ENCODE results near the gene LSS. TPM values are rescaled to one million over a fixed set of nuclear protein-coding genes. Genes with fewer than 3 reads are reported as not detected.
A peak's percentile ranks its signal among the peaks of the same experiment; 100 is the strongest.

LSS gene
- 10 to 100 TPM in 2 of 6 donors, 1 to 10 TPM in 4; 6.4 to 10.5 (median 8.9) TPM for polyA plus RNA-seq (ENCODE audit: low read depth in 6 of 6)

DNA sequence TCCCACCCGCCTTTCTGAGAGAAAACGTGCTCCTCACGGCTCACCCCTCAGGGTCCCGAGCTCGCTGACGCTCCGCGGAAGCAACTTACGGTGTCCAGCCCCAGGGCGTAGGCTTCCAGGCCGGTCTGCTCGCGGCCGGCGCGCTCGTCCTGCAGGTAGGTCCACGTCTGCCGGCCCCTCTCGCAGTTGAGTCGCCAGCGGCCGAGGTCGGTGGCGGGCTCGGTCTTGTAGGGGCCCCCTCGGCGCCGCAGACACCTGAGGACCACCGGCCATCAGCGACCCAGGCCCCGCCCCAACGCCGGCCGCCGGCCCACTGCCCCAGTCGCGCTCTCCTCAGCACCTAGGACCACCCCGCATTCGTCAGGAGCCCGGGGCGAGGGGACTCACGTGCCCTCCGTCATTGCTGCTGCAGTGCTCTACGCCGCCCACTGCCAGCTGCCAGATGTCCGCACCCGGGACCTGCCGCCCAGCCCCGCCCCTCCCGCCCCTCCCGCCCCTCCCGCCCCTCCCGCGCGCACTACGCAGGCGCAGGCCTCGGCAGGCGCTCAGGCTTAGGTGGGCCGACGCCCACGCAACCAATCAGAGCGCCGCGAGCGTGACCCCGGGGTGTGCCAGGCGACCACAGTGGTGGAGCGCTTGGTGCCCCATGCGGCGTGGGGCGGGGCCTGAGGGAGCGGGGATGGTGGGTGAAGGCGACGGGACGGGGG, at the start of gene LSS:
TSS of gene LSS (minus strand) at position 430 of the 707 bp plus-strand sequence. CDS start at position 401, 29 bp downstream.
- Mint-ChIP-seq H3K4me3 (peak within 1 kb of the TSS; percentile 82 to 99 (median 96)), H3K4me1 (peaks cover 28 to 50% (median 38%) of the 10 kb centered on the region in 3 donors), H3K27ac (peak within 1 kb of the TSS; percentile 84 to 99 (median 93)), H3K9me3 (no peaks in the 10 kb centered on the region), H3K36me3 (no peaks in the 10 kb centered on the region), H3K27me3 (no peaks in the 10 kb centered on the region)
- DNase-seq, result peak; percentile 99
- peak; percentile 93 to 95 for ATAC-seq (ENCODE audit: low read depth in 2 of 2)

DNA sequence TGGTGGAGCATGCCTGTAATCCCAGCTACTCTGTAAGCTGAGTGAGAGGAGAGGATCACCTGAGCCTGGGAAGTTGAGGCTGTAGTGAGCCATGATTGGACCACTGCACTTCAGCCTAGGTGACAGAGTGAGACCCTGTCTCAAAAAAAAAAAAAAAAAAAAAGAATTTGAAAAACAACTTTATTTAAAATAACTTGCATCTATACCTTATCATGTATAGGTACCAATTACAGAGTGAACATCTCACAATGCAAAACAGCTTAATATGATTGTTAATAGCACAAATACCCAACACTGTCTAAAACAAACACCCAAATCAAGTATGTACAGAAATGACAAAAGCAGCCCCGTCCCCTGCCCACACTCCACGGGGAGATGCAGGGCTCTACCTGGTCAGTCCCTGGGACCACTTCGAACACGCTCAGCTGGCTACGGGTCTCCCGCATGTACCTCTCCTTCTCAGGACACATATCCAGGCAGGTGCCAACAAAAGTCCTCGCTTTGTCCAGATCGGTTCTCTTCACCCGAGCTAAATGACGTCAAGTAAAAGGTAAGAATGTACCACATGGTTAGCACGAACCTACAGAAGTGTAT, 46.3 kb upstream of the LSS start:
- Mint-ChIP-seq H3K36me3 (peaks cover 8 to 25% of the 10 kb centered on the region in 2 donors), H3K4me1 (peaks cover 5 to 8% (median 7%) of the 10 kb centered on the region in 3 donors), H3K27me3 (no peaks in the 10 kb centered on the region), H3K27ac (no peak overlapping the region), H3K9me3 (no peaks in the 10 kb centered on the region), H3K4me3 (no peak overlapping the region)
- no peak for ATAC-seq (ENCODE audit: low read depth in 2 of 2)
- DNase-seq, result no peak

DNA sequence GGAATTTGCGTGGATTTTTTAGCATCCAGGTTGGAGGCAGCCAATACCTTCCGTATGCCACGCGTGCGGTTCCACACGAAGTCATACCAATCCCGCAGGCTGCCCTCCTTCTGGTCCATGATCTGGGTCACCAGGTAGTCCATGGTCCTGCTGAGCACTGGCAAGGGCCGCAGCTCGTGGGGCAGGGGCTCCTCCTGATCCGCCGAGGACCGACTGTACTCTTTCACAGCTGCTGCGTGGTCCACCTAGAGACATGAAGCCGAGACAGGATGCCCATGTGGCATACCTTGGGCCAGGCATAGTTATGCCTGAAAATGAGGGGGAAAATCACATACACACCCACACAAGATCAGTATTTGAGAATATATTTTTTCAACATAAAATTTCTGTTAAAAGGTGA, 44.8 kb upstream of the LSS start:
- no peak for DNase-seq
- Mint-ChIP-seq H3K27ac (no peak overlapping the region), H3K4me3 (no peak overlapping the region), H3K9me3 (no peaks in the 10 kb centered on the region), H3K4me1 (peaks cover 4 to 8% (median 5%) of the 10 kb centered on the region in 3 donors), H3K27me3 (no peaks in the 10 kb centered on the region), H3K36me3 (peaks cover 6 to 25% of the 10 kb centered on the region in 2 donors)
- ATAC-seq (ENCODE audit: low read depth in 2 of 2), result no peak

DNA sequence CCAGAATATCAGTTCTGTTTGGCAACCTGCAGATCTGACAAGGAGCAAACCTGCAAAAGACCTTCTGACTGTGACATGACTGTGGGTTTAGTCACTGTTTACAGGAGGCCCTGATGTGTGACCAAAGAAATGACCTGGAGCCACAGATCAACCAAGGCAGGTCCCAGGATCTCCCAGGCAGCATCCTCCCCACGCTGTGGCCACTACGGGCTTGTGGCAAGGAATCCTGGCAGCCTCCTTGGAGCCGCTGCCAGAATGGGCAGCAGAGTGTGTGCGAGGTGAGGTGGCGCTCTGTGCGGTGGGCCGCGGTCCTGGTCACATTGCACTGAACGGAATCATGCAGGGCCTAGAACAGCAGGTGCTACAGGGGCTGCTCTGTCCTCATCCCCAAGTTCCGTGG, 40.9 kb upstream of the LSS start:
- no peak overlapping the region for H3K4me3 Mint-ChIP-seq
- no peaks in the 10 kb centered on the region for H3K27me3 Mint-ChIP-seq
- no peaks in the 10 kb centered on the region for H3K9me3 Mint-ChIP-seq
- ATAC-seq (ENCODE audit: low read depth in 2 of 2), result no peak
- H3K36me3 Mint-ChIP-seq, result peaks cover 12 to 30% of the 10 kb centered on the region in 2 donors
- DNase-seq, result no peak
- H3K4me1 Mint-ChIP-seq, result peaks cover 0 to 3% (median 3%) of the 10 kb centered on the region in 3 donors
- H3K27ac Mint-ChIP-seq, result no peak overlapping the region

DNA sequence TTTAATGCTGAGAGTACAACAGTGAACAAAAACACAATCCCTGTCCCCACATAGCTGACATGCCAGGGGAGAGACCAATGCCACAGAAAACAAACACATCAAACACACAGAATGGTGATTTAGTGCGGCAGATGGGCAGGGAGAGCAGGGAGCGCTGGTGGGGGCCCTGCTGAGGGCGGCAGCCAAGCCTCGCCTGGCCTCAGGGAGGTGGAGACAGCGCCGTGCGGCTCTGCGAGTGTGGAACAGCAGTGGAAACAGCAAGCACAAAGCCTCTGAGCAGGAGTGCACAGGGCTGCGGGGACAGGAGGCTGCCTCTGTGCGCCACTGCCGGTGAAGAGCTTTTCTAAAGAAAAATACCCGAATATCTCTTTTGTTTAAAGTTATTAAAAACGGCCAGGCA, 39.8 kb upstream of the LSS start:
- Mint-ChIP-seq H3K4me1 (peaks cover 0 to 3% (median 0%) of the 10 kb centered on the region in 3 donors), H3K27ac (peak overlapping the region in 1 of 6 donors; percentile 13), H3K36me3 (peaks cover 8 to 23% of the 10 kb centered on the region in 2 donors)

DNA sequence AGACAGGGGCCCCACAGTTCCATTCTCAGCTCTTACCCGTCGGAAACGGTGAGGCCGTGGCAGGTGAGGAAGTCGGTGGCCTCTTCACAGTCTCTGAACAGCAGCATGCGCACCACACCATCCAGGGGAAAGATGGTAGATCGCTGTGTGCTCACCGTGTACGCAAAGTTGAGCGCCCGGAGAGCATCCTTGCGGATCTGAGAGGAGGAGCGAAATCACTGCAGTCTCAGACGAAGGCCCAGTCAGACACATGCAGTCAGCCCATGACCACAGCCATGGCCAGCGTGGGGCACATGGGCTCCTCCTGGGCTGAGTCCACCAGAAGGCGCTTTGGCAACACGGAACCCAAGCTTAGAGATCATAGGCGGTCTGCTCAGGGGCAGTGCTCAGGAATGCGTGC, 38.4 kb upstream of the LSS start:
- ATAC-seq (ENCODE audit: low read depth in 2 of 2), result no peak
- no peak for DNase-seq
- peaks cover 0 to 3% (median 0%) of the 10 kb centered on the region in 3 donors for H3K4me1 Mint-ChIP-seq
- no peaks in the 10 kb centered on the region for H3K27me3 Mint-ChIP-seq
- H3K27ac Mint-ChIP-seq, result peak overlapping the region in 1 of 6 donors; percentile 54
- H3K9me3 Mint-ChIP-seq, result no peaks in the 10 kb centered on the region
- H3K36me3 Mint-ChIP-seq, result peaks cover 6 to 15% of the 10 kb centered on the region in 2 donors
- no peak overlapping the region for H3K4me3 Mint-ChIP-seq

More for the DNA sequence above, 39.8 kb upstream of the LSS start:
- ATAC-seq (ENCODE audit: low read depth in 2 of 2) (no peak), DNase-seq (no peak)
- Mint-ChIP-seq H3K9me3 (no peaks in the 10 kb centered on the region), H3K4me3 (no peak overlapping the region), H3K27me3 (no peaks in the 10 kb centered on the region)

DNA sequence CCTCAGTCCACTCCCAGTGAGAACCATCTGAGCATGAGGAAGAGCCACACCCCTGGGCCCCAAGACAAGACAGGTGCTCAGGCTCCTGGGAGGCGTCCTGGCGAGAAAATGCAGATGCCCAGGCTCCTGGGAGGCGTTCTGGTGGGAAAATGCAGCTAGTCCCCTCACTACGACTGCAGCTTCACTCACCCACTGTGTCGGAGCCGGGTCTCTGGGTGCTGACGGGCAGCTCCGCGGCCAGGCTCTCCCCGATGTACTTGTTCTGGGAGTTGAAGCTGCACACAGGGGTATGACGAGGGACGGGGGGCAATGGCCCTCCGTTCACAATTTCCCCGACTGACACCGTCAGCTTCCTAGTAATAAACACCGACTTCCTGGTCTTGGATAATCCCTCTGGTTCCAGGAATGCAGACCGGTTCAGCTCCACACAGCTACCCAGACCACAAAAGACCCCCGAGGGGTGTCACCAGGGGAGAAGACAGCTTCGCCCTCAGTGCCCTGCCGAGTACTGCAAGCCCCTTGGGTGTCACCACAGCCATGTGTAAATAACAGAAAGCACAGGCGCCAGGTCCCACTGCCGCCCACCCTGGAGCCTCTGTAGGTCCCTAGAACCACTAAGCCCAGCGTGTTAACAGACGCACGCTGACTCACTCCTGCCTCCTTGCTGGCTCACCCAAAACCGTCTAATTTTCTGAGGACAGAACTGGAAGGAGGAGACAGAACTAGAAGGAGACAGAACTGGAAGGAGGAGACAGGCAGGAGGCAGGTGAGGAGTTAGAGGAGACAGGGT, 37.4 kb upstream of the LSS start:
- DNase-seq (no peak), ATAC-seq (ENCODE audit: low read depth in 2 of 2) (no peak)
- H3K27me3 Mint-ChIP-seq, result no peaks in the 10 kb centered on the region
- no peaks in the 10 kb centered on the region for H3K9me3 Mint-ChIP-seq
- peaks cover 9 to 19% of the 10 kb centered on the region in 2 donors for H3K36me3 Mint-ChIP-seq
- peaks cover 0 to 3% (median 0%) of the 10 kb centered on the region in 3 donors for H3K4me1 Mint-ChIP-seq
- H3K27ac Mint-ChIP-seq, result peak overlapping the region in 4 of 6 donors; percentile 70 to 88 (median 76)
- H3K4me3 Mint-ChIP-seq, result peak overlapping the region in 1 of 8 donors; percentile 69

DNA sequence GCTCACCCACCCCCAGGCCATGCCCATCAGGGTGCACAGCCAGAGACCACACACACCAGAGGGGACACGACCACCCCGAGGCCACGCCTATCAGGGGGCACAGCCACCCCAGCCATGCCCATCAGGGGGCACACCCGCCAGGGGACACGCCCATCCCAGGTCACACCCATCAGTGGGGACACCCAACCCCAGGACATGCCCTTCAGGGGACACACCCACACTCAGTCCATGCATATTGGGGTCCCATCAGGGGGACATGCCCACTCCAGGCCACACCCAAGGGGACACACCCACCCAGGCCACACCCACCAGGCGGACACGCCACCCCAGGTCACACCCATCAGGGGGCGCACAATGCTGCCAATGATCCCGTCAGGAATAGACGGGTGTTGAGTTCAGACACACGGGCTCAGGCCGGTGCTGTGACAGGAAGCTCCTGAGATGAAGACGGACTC, 36.1 kb upstream of the LSS start:
- Mint-ChIP-seq H3K4me3 (no peak overlapping the region), H3K36me3 (peaks cover 13 to 23% of the 10 kb centered on the region in 2 donors), H3K9me3 (no peaks in the 10 kb centered on the region), H3K4me1 (peaks cover 0 to 3% (median 0%) of the 10 kb centered on the region in 3 donors), H3K27me3 (no peaks in the 10 kb centered on the region), H3K27ac (peak overlapping the region in 1 of 6 donors; percentile 47)
- no peak for ATAC-seq (ENCODE audit: low read depth in 2 of 2)
- DNase-seq, result no peak

DNA sequence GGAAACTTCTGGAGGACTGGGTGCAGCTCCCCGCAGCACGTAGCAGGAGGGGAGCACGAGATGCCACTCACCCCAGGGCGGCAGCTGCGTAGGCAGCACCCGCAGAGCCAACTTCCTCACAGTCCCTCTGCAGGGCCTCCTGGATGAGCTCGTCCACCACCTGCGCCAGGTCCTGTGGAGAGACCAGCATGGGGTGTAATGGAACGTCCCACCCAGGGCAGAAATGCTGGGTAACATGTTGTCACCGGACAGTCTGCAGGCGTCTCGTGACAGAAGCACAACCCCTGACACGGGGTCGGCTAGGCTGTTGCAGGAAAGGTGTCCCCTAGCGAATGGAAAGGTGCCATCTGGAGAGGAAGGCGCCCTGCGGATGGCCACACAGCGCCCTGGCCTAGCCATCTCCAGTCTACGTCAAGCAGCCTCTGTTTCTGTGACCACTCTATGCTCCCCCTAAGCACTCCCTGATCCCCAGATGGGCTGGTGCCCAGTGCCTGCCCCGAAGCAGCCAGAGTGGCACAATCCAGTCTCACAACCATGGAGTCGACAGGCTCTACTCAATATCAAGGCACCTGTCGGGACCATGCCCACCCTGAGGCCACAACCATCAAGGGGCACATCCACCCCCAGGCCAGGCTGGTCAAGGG, 35.6 kb upstream of the LSS start:
- DNase-seq (no peak), ATAC-seq (ENCODE audit: low read depth in 2 of 2) (no peak)
- H3K36me3 Mint-ChIP-seq, result peaks cover 13 to 23% of the 10 kb centered on the region in 2 donors
- no peak overlapping the region for H3K27ac Mint-ChIP-seq
- H3K4me3 Mint-ChIP-seq, result no peak overlapping the region
- no peaks in the 10 kb centered on the region for H3K9me3 Mint-ChIP-seq
- no peaks in the 10 kb centered on the region for H3K27me3 Mint-ChIP-seq
- H3K4me1 Mint-ChIP-seq, result peaks cover 0 to 3% (median 0%) of the 10 kb centered on the region in 3 donors

DNA sequence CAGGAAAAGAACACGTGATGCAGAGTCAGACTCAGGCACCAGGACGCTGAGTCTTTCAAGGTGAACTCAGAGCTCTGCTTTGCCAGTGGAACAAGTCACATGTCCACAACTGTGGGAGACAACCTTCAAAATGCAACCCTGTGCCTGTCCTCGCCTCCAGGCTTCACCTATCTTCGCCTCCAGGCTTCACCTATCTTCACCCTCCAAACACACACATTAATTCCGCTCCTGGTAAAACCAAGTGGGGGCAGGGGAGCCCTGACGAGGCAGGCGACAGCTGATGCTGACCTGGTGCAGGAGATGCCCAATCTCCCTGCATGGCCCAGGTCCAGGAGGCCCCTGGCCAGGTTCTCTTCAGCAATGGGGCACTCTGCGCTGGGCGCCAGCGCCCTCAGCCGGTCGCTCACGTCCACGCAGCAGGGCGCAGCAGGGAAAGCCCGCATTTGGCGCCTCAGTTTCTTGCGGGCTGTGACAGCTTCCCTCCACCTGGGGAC, 28.0 kb upstream of the LSS start:
- Mint-ChIP-seq H3K27me3 (no peaks in the 10 kb centered on the region), H3K27ac (no peak overlapping the region), H3K4me1 (peaks cover 19 to 28% (median 24%) of the 10 kb centered on the region in 3 donors), H3K9me3 (peaks cover 0 to 7% (median 0%) of the 10 kb centered on the region in 7 donors), H3K36me3 (peaks cover 15 to 40% of the 10 kb centered on the region in 2 donors), H3K4me3 (peak overlapping the region in 1 of 8 donors; percentile 5)
- no peak for ATAC-seq (ENCODE audit: low read depth in 2 of 2)
- DNase-seq, result no peak

DNA sequence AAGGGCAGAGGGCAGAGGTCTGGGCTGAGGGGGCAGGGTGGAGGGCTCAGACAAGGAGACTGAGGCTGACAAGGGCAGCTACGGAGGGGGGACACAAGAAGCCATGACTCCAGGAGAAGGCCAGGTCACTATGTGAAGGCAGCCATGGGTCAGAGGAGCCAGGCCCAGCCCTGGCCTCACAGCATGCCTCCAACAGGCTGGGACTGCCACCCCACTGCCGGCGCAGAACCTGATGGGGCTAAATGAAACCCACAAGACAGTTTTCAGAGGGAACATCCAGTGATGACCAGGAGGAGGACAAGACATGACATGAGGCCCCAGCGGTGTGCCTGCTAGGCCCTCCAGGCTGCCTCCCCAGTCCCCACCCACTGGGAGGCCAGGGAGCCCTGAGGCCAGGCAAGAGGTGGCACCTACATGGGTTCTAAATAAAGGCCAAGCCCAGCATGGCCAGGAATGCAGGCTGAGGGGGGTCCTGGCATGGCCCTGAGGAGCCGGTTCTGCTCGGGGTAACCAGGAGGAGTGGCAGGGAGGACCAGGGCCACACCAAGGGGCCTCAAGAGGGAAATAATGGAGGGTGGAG, 27.3 kb upstream of the LSS start:
- Mint-ChIP-seq H3K27me3 (no peaks in the 10 kb centered on the region), H3K27ac (peak overlapping the region in 3 of 6 donors; percentile 39 to 93 (median 61)), H3K36me3 (peaks cover 12 to 34% of the 10 kb centered on the region in 2 donors), H3K4me1 (peaks cover 19 to 31% (median 24%) of the 10 kb centered on the region in 3 donors), H3K4me3 (no peak overlapping the region), H3K9me3 (peaks cover 0 to 7% (median 0%) of the 10 kb centered on the region in 7 donors)
- ATAC-seq (ENCODE audit: low read depth in 2 of 2) (no peak), DNase-seq (no peak)

DNA sequence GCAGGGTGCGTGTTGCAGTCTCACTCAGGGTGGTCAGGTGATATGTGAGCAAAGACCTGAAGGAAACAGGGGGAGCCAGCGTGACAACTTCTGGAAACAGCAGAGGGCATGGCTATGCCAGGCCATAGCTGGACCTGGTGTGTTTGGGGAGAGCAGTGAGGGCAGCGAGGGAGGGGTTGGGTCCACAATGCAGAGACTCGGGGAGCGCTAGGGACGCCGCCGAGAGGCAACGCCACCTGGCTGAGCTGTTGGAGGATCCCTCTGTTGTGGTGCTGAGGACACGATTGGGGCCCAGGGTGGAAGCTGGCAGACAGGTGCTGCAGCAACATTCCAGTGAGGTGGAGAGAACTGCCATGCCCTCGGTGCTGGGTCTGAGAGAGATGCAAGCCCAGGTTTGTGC, 26.6 kb upstream of the LSS start:
- DNase-seq, result no peak
- Mint-ChIP-seq H3K9me3 (peaks cover 0 to 7% (median 0%) of the 10 kb centered on the region in 7 donors), H3K4me3 (peak overlapping the region in 1 of 8 donors; percentile 59), H3K27me3 (no peaks in the 10 kb centered on the region), H3K27ac (peak overlapping the region; percentile 13 to 93 (median 72)), H3K36me3 (peaks cover 16 to 37% of the 10 kb centered on the region in 2 donors), H3K4me1 (peaks cover 22 to 34% (median 28%) of the 10 kb centered on the region in 3 donors)
- no peak for ATAC-seq (ENCODE audit: low read depth in 2 of 2)

All from naive B cell (primary cell).